Stimulated activated CD8-positive, alpha-beta memory T cell treated with anti-CD3 and anti-CD28 coated beads, Interleukin-15, amount 100 ng/mL, for 24 hours (primary cell): ENCODE data around the gene MBD3L5.
"Not testable (repeated sequence)": the region's sequence is repeated elsewhere in the genome, so short reads cannot be mapped to it uniquely, and the experiment has no call there.

Source experiments
- DNase-seq: peaks from one replicate; pipeline ENCODE4 v3.0.0-alpha.2; 2020; ENCODE audit warnings: low read depth

Gene MBD3L5

DNA sequence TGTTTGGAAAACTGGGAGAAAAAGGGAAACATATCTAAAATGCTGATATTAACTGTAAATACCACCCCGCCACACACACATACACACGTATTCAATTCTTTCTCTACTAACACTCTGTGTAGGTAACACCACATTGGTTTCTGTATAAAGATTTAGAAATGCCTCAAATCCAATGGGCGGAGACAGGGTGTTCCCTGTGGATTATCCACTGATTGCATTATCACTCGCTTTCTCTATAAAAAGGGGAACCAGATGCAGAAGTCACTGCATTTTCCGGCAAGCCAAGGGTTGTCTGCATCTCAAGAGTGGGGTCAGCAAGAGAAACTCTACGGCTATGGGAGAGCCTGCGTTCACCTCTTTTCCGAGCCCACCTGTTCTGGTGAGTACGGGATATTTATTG lies at the start of gene MBD3L5:
TSS of gene MBD3L5 (plus strand) at position 301 of the 400 bp plus-strand sequence. CDS start at position 335, 34 bp downstream.
- DNase-seq: not testable (repeated sequence)

GRCh38 chr19:6983448-6983847 lies 46.9 kb upstream of the MBD3L5 start:
- DNase-seq: no peak

GRCh38 chr19:6987850-6988249 lies 42.5 kb upstream of the MBD3L5 start:
- no peak for DNase-seq

DNA sequence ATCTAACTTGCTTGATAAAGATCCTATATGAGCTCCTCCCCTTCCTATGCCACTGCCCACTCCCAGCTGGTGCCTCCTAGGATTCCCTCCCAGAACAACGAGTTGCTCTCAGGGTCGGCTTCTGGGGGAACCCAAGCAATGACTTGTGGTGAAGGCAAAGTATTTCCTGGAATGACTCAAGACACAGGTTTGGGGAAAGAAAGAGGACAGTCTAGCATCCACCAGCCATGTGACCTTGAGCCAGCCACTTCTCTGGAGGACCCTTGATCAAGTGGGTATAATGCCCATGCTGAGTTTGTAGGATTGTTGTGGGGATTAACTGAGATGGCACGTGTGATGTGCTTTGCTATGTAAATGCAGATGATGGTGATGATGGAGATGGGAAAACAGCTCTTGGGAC lies 42.1 kb upstream of the MBD3L5 start:
- no peak for DNase-seq

DNA sequence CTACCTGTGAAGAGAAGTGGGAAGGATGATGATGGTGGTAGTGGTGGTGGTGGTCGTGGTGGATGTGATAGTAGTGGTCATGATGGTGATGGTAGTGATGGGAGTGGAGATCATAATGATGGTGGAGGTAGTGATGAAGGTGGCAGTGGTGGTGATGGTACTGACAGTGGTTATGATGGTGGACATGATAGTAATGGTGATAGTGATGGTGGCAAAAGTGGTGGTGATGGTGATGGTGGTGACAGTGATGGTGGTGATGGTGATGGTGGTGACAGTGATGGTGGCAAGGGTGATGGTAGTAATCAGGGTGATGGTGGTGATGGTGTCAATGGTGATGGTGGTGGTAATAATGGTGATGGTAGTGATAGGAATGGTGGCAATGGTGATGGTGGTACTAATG lies 35.3 kb upstream of the MBD3L5 start:
- DNase-seq: no peak

- DNase-seq: no peak
These were observed 33.6 kb upstream of the MBD3L5 start for GRCh38 chr19:6996810-6997209.

DNA sequence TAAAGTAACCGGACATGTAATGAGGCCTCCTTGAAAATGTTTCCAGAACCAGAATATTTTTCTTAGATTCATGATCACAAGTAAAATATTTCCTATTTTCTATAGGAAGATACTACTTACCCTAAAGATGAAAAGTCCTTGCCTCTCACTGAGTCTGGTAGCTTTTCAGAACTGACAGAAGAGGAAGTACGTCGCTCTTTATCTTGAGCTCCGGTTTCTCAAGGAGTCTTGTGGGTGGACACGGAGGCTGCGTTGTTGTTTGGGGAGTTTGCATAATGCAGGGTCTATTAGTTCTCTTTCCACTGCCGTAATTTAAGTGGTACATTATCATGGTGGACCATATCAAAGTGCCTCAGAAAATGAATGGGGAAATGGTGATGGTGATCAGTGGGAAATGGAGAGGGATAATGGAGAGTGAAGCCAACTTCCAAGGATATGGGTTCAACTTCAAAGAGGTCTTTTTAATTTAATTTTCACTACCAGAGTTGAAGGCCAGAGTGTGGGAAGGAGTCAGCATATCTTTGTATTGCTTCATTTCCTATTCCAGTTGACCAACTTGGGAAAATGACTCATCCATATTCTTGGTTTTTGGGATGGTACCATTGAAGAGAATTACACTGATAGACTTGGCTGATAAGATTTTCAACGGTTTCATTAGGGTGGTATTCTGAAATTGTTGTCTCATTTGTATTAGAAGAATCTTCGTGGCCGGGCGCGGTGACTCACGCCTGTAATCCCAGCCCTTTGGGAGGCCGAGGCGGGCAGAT lies 32.5 kb upstream of the MBD3L5 start:
- DNase-seq: no peak

DNA sequence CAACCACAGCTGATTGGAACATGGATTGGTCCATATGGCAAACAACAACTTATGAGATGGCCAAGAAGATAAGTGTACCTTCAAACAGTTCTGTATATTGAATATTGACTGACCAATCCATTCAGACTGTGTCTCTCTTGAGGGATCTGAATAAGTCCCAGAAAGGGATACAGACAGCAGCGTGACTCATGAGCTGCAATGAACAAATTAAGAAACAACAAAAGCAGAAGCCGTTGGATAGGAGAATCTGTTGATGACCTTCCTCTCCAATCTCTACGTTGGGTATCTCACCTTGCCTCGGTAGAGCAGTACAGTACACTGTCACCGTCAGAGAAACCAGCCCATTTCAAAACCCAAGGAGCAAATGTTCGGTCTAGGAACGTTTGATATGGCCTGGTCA lies 30.4 kb upstream of the MBD3L5 start:
- no peak for DNase-seq

DNA sequence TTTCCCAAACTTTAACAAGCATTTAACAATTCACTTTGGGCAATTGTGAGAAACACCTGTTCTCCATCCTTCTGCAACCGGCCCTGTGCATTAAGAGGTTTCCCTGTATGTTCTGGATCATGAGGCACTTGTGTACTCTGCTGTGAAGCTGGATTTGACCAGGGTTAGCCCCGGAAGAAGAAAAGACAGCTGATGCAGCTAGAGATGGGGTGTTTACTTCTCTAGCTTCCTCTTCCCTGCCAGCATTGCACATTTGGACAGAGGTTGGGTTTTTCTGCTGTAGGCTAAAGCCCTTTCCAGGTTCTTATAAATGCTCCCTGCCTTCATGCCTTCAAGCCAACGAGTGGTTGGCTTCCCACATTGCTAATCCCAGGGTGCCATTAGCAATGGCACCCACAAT lies 30.0 kb upstream of the MBD3L5 start:
- no peak for DNase-seq

DNA sequence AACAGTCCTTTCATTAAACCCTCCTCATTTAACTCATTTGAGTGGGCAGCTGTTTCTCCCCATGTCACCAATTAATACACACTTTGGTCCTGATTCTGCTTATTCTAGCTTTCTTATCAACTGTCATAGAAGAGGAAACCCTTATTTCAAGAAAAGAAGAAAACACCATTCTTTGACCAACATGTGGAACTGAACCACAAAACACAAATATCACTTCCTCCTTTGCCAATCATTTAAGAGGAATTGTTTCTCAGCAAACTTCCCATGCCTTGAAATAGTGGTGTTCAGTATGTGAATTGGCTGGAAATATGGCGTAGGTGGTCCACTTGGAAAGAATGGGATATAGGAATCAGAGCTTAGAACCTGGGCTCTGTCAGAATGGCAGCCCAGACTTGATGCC lies 29.6 kb upstream of the MBD3L5 start:
- no peak for DNase-seq

DNA sequence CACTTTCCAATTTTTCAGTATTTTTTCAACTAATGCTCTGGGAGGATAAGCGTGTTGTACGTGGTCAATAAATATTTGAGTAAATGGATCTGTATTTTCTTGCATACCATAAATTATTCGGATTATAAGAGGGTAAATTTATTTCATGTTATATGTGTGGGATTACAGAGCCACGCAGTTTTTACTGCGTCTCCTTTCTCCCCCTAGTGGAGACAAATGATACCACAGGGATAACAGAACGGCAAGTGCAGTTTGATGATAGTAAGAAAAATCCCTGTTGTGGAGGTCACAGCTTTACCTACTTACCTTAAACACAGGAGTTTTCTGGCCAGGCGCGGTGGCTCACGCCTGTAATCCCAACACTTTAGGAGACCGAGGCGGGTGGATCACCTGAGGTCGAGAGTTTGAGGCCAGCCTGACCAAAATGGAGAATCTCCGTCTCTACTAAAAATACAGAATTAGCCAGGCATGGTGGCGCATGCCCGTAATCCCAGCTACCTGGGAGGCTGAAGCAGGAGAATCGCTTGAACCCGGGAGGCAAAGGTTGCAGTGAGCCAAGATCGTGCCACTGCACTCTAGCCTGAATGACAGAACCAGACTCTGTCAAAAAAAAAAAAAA lies 26.0 kb upstream of the MBD3L5 start:
- no peak for DNase-seq

GRCh38 chr19:7006135-7006704 lies 24.2 kb upstream of the MBD3L5 start:
- no peak for DNase-seq

DNA sequence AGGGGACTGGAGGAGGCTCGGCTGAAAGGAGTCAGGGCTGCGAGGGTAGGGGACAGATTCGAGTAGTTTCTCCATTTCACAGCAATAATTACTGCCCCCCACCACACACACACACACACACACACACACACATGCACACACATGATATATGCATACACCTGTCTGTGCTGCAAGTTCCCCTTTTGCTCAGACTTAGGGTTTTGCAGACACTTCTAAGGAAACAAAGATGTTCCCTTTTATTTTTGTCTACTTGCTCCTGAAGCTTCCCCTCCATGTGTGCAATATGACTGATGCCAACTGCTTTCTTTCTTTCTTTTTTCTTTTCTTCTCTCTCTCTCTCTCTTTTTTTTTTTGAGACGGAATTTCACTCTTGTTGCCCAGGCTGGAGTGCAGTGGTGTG lies 22.5 kb upstream of the MBD3L5 start:
- DNase-seq: no peak

- no peak for DNase-seq
These were observed 19.4 kb upstream of the MBD3L5 start for GRCh38 chr19:7010722-7011593.

GRCh38 chr19:7013678-7014077 lies 16.7 kb upstream of the MBD3L5 start:
- DNase-seq: no peak

DNA sequence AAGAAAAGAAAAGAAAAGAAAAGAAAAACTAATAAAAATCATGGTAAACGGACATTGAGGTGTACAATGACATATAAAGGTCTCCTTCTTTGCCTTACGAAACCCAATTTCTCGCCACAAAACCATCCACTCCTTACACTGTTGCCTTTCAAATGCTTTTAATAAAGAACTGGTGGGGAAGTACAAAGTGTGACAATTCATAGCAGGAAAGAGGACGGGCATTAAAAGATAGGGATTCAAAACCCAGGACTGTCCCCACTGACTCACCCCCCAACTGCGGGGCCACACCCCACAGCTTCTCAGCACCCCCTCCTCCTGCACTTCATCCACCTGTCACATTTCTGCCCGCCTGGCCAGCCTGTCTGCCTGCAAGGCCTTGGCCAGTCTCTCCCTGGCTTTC lies 11.6 kb upstream of the MBD3L5 start:
- no peak for DNase-seq

DNA sequence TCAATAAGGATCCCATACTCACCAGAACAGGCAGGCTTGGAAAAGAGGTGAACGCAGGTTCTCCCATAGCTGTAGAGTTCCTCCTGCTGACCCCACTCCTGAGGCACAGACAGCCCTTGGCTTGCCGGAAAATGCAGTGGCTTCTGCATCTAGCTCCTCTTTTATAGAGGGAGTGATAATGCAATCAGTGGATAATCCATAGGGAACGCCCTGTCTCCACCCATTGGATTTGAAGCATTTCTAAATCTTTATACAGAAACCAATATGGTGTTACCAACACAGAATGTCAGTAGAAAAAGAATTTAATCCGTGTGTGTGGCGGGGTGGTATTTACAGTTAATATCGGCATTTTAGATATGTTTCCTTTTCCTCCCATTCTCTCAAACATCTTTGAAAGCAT lies 9.0 kb upstream of the MBD3L5 start, which contains the start of gene MBD3L2B:
TSS of gene MBD3L2B (minus strand) at position 101 of the 400 bp plus-strand sequence. CDS start at position 67, 34 bp downstream.
- not testable (repeated sequence) for DNase-seq

- not testable (repeated sequence) for DNase-seq
These were observed 1.6 kb upstream of the MBD3L5 start for GRCh38 chr19:7028790-7029189.

DNA sequence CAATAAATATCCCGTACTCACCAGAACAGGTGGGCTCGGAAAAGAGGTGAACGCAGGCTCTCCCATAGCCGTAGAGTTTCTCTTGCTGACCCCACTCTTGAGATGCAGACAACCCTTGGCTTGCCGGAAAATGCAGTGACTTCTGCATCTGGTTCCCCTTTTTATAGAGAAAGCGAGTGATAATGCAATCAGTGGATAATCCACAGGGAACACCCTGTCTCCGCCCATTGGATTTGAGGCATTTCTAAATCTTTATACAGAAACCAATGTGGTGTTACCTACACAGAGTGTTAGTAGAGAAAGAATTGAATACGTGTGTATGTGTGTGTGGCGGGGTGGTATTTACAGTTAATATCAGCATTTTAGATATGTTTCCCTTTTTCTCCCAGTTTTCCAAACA lies 9.7 kb downstream of the MBD3L5 start, which contains the start of gene MBD3L4:
TSS of gene MBD3L4 (minus strand) at position 101 of the 400 bp plus-strand sequence. CDS start at position 66, 35 bp downstream.
- DNase-seq: not testable (repeated sequence)

DNA sequence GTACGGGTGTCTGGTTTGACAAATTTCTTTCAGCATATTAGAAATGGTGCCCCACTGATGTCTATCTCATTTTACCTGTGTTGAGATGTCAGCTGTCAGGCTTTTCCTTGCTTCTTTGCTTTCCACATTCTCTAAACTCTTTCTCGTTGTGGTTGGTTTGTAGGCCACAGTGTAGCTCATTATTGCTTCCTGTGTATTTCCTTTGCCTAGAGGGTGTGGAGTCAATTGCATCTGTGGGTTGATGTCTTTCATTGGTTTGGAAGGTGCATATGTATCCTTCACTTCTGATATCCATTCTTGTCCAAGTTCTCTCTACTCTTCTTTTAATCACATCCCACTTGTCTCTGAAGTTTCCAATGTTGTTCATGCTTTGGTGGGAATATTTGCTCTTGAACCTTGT lies 11.2 kb downstream of the MBD3L5 start:
- not testable (repeated sequence) for DNase-seq

DNA sequence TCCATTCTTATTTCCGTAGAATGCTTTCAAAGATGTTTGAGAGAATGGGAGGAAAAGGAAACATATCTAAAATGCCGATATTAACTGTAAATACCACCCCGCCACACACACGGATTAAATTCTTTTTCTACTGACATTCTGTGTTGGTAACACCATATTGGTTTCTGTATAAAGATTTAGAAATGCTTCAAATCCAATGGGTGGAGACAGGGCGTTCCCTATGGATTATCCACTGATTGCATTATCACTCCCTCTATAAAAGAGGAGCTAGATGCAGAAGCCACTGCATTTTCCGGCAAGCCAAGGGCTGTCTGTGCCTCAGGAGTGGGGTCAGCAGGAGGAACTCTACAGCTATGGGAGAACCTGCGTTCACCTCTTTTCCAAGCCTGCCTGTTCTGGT lies 18.6 kb downstream of the MBD3L5 start, which contains the start of gene MBD3L2:
TSS of gene MBD3L2 (plus strand) at position 301 of the 400 bp plus-strand sequence. CDS start at position 354, 53 bp downstream.
- DNase-seq: not testable (repeated sequence)

DNA sequence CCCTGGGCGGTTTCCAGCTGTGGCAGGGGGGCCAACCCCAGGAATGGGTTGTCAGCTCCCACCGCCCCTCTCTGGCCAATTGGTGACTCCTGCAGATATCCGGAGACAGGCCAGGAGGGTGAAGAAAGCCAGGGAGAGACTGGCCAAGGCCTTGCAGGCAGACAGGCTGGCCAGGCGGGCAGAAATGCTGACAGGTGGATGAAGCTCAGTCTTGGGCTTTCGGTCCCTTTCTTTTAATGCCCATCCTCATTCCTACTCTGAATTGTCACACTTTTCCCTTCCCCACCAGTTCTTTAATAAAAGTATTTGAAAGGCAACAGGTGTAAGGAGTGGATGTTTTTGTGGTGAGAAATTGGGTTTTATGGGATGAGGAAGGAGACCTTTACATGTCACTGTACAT lies 21.0 kb downstream of the MBD3L5 start:
- not testable (repeated sequence) for DNase-seq
